Neural cell (in vitro differentiated cells): ENCODE results near the gene HRH2. TPM values are rescaled to one million over a fixed set of nuclear protein-coding genes. Genes with fewer than 3 reads are reported as not detected.

Experiments
- H2AFZ ChIP-seq: fragments of 200-600, 300-800 bp; sonication (generic), shearing (Covaris generic); 2 replicates; pipeline ENCODE4 v1.6.0; 2014; ENCODE audit warnings: low read depth, mild to moderate bottlenecking, antibody characterized with exemption, low read length, moderate library complexity
- H3F3A ChIP-seq: fragments of 200-600 bp; shearing (Covaris generic); 2 replicates; pipeline ENCODE4 v1.6.1; 2016; ENCODE audit warnings: mild to moderate bottlenecking, moderate library complexity, mixed read lengths, antibody characterized with exemption, low read length; ENCODE audit not compliant: insufficient read depth, poor library complexity, severe bottlenecking
- H3K27ac ChIP-seq: fragments of 200-600, 300-800 bp; sonication (generic), shearing (Covaris generic); 2 replicates; pipeline ENCODE4 v1.5.1; 2014; ENCODE audit warnings: mild to moderate bottlenecking, low read length, moderate library complexity
- H3K27me3 ChIP-seq: fragments of 300-800, 200-600 bp; sonication (generic), shearing (Covaris generic); 2 replicates; pipeline ENCODE4 v1.6.0; 2014; ENCODE audit warnings: mild to moderate bottlenecking, low read depth, low read length, moderate library complexity; ENCODE audit not compliant: insufficient read depth
- H3K36me3 ChIP-seq: fragments of 300-800, 200-600 bp; sonication (generic), shearing (Covaris generic); 2 replicates; pipeline ENCODE4 v1.5.1; 2014; ENCODE audit warnings: mild to moderate bottlenecking, antibody characterized with exemption, low read length, moderate library complexity; ENCODE audit not compliant: insufficient read depth
- H3K4me2 ChIP-seq: fragments of 300-800, 200-600 bp; sonication (generic), shearing (Covaris generic); 2 replicates; pipeline ENCODE4 v1.6.0; 2014; ENCODE audit warnings: mild to moderate bottlenecking, low read length
- H3K4me3 ChIP-seq: fragments of 300-800, 200-600 bp; sonication (generic), shearing (Covaris generic); 2 replicates; pipeline ENCODE4 v1.5.1; 2014; ENCODE audit warnings: mild to moderate bottlenecking, low read length, moderate library complexity
- H3K79me2 ChIP-seq: fragments of 200-600 bp; shearing (Covaris generic); replicated peaks from 2 replicates; pipeline ENCODE4 v1.6.0; 2014; ENCODE audit warnings: mild to moderate bottlenecking, low read length, moderate library complexity; ENCODE audit not compliant: insufficient read depth
- H3K9ac ChIP-seq: fragments of 300-800, 200-600 bp; sonication (generic), shearing (Covaris generic); 2 replicates; pipeline ENCODE4 v1.6.1; 2016; ENCODE audit warnings: mild to moderate bottlenecking, low read length, mixed read lengths
- H3K9me2 ChIP-seq: fragments of 200-600 bp; shearing (Covaris generic); 2 replicates; pipeline ENCODE4 v1.6.1; 2016; ENCODE audit warnings: mild to moderate bottlenecking, low read length, mixed read lengths; ENCODE audit not compliant: insufficient read depth
- H3K9me3 ChIP-seq: fragments of 200-600, 300-800 bp; sonication (generic), shearing (Covaris generic); 2 replicates; pipeline ENCODE4 v1.6.1; 2016; ENCODE audit warnings: mild to moderate bottlenecking, mixed run types, low read length, moderate library complexity, mixed read lengths
- H4K20me1 ChIP-seq: fragments of 200-600 bp; shearing (Covaris generic); 2 replicates; pipeline ENCODE4 v1.6.1; 2016; ENCODE audit warnings: mild to moderate bottlenecking, mixed run types; ENCODE audit not compliant: insufficient read depth
- CTCF ChIP-seq: fragments of 450-650 bp; IDR thresholded peaks from 2 replicates; pipeline ENCODE4 v1.5.1; 2014; ENCODE audit warnings: antibody characterized with exemption, mild to moderate bottlenecking, moderate library complexity; ENCODE audit not compliant: poor library complexity, severe bottlenecking
- EP300 ChIP-seq: fragments of 450-650 bp; conservative IDR thresholded peaks from 2 replicates; pipeline ENCODE4 v1.6.1; 2014; ENCODE audit warnings: antibody characterized with exemption, mild to moderate bottlenecking, moderate library complexity; ENCODE audit not compliant: poor library complexity, severe bottlenecking
- EZH2 ChIP-seq: fragments of 200-600, 300-800 bp; shearing (Covaris generic), sonication (generic); IDR thresholded peaks from 2 replicates; pipeline ENCODE4 v1.6.1; 2014; ENCODE audit warnings: antibody characterized with exemption, low read length, borderline replicate concordance, mild to moderate bottlenecking; ENCODE audit not compliant: insufficient read depth, poor library complexity, severe bottlenecking
- MXI1 ChIP-seq: fragments of 450-650 bp; conservative IDR thresholded peaks from 2 replicates; pipeline ENCODE4 v1.6.1; 2014; ENCODE audit warnings: antibody characterized with exemption, mild to moderate bottlenecking; ENCODE audit not compliant: poor library complexity, severe bottlenecking
- POLR2AphosphoS5 ChIP-seq: IDR thresholded peaks from 2 replicates; pipeline ENCODE4 v1.6.1; 2012
- RAD21 ChIP-seq: fragments of 450-650 bp; conservative IDR thresholded peaks from 2 replicates; pipeline ENCODE4 v1.6.1; 2014; ENCODE audit warnings: antibody characterized with exemption, mild to moderate bottlenecking, moderate library complexity
- REST ChIP-seq: IDR thresholded peaks from 2 replicates; pipeline ENCODE4 v1.6.1; 2012; ENCODE audit warnings: borderline replicate concordance
- SMC3 ChIP-seq: fragments of 450-650 bp; conservative IDR thresholded peaks from 2 replicates; pipeline ENCODE4 v1.6.1; 2014; ENCODE audit warnings: antibody characterized with exemption, mild to moderate bottlenecking, moderate library complexity; ENCODE audit not compliant: poor library complexity
- TAF1 ChIP-seq: IDR thresholded peaks from 2 replicates; pipeline ENCODE4 v1.6.1; 2012; ENCODE audit warnings: low read depth
- polyA plus RNA-seq: library from polyadenylated mRNA; depleted of rRNA; stranded (reverse); fragments of >200 nt; gene quantifications from 2 replicates; pipeline ENCODE4 v1.2.3, GENCODE V29; 2014

The HRH2 gene
- polyA plus RNA-seq, 1 donor from 2014 or later: 0.09 TPM

GRCh38 chr5:175628668-175629067 lies 29.2 kb upstream of the HRH2 start:
- H3K9me3 ChIP-seq: no peaks in the 10 kb centered on the region
- H3K4me3 ChIP-seq: no peak overlapping the region
- no peak overlapping the region for H3K4me2 ChIP-seq
- H3F3A ChIP-seq: no peaks in the 10 kb centered on the region
- no peak for TF ChIP-seq MXI1
- no peak for TF ChIP-seq RAD21
- peak overlapping the region; percentile 12 for H3K27ac ChIP-seq
- no peak overlapping the region for H3K9ac ChIP-seq
- no peaks in the 10 kb centered on the region for H4K20me1 ChIP-seq
- no peak overlapping the region for H2AFZ ChIP-seq
- H3K36me3 ChIP-seq: no peaks in the 10 kb centered on the region
- no peaks in the 10 kb centered on the region for H3K79me2 ChIP-seq
- no peaks in the 10 kb centered on the region for H3K27me3 ChIP-seq
- H3K9me2 ChIP-seq: no peaks in the 10 kb centered on the region

GRCh38 chr5:175629261-175629660 lies 28.6 kb upstream of the HRH2 start:
- H3K9me2 ChIP-seq: no peaks in the 10 kb centered on the region
- no peaks in the 10 kb centered on the region for H4K20me1 ChIP-seq
- no peaks in the 10 kb centered on the region for H3K27me3 ChIP-seq
- H3K4me3 ChIP-seq: no peak overlapping the region
- H3K27ac ChIP-seq: peak overlapping the region; percentile 12
- H3K79me2 ChIP-seq: no peaks in the 10 kb centered on the region
- TF ChIP-seq POLR2AphosphoS5 (no peak), RAD21 (no peak), REST (no peak), MXI1 (no peak), TAF1 (no peak), EZH2 (no peak), EP300 (no peak), CTCF (no peak), SMC3 (no peak)
- no peak overlapping the region for H3K9ac ChIP-seq
- no peaks in the 10 kb centered on the region for H3F3A ChIP-seq
- H3K9me3 ChIP-seq: no peaks in the 10 kb centered on the region
- no peak overlapping the region for H3K4me2 ChIP-seq
- no peaks in the 10 kb centered on the region for H3K36me3 ChIP-seq
- no peak overlapping the region for H2AFZ ChIP-seq

- Histone ChIP-seq H3K9me2 (no peaks in the 10 kb centered on the region), H3K27me3 (no peaks in the 10 kb centered on the region), H4K20me1 (no peaks in the 10 kb centered on the region), H3K9ac (no peak overlapping the region), H3K4me3 (no peak overlapping the region), H3K79me2 (no peaks in the 10 kb centered on the region), H3K36me3 (no peaks in the 10 kb centered on the region), H2AFZ (no peak overlapping the region), H3K4me2 (no peak overlapping the region), H3K9me3 (no peaks in the 10 kb centered on the region), H3F3A (no peaks in the 10 kb centered on the region), H3K27ac (no peak overlapping the region)
- no peak for TF ChIP-seq RAD21
- TF ChIP-seq SMC3: no peak
- no peak for TF ChIP-seq EZH2
- TF ChIP-seq MXI1: no peak
Measured at GRCh38 chr5:175629793-175630192, 28.1 kb upstream of the HRH2 start.
